IPS-20b (cell line): ENCODE results near the gene PRR33.
"Not testable (repeated sequence)": the region's sequence is repeated elsewhere in the genome, so short reads cannot be mapped to it uniquely, and the experiment has no call there.

ENCODE experiments used
- H3K27ac ChIP-seq: one replicate; pipeline ENCODE4 v1.5.1; 2013; ENCODE audit warnings: low read length
- H3K27me3 ChIP-seq: 2 replicates; pipeline ENCODE4 v1.6.1; 2013; ENCODE audit warnings: mild to moderate bottlenecking, low read length, inconsistent platforms; ENCODE audit not compliant: insufficient read depth
- H3K36me3 ChIP-seq: 2 replicates; pipeline ENCODE4 v1.6.1; 2013; ENCODE audit warnings: low read depth, mild to moderate bottlenecking, inconsistent platforms, low read length, moderate library complexity; ENCODE audit not compliant: insufficient read depth
- H3K4me1 ChIP-seq: 2 replicates; pipeline ENCODE4 v1.6.1; 2013; ENCODE audit warnings: mild to moderate bottlenecking, control low read depth, inconsistent platforms, low read length, moderate library complexity; ENCODE audit not compliant: insufficient read depth
- H3K4me3 ChIP-seq: 2 replicates; pipeline ENCODE4 v1.5.1; 2013; ENCODE audit warnings: mild to moderate bottlenecking, low read length, inconsistent platforms
- H3K9ac ChIP-seq: 2 replicates; pipeline ENCODE4 v1.6.1; 2013; ENCODE audit warnings: low read depth, mild to moderate bottlenecking, inconsistent platforms, low read length, moderate library complexity
- H3K9me3 ChIP-seq: 2 replicates; pipeline ENCODE4 v1.6.1; 2013; ENCODE audit warnings: mild to moderate bottlenecking, low read depth, low read length, inconsistent platforms; ENCODE audit not compliant: insufficient read depth

The PRR33 gene

DNA sequence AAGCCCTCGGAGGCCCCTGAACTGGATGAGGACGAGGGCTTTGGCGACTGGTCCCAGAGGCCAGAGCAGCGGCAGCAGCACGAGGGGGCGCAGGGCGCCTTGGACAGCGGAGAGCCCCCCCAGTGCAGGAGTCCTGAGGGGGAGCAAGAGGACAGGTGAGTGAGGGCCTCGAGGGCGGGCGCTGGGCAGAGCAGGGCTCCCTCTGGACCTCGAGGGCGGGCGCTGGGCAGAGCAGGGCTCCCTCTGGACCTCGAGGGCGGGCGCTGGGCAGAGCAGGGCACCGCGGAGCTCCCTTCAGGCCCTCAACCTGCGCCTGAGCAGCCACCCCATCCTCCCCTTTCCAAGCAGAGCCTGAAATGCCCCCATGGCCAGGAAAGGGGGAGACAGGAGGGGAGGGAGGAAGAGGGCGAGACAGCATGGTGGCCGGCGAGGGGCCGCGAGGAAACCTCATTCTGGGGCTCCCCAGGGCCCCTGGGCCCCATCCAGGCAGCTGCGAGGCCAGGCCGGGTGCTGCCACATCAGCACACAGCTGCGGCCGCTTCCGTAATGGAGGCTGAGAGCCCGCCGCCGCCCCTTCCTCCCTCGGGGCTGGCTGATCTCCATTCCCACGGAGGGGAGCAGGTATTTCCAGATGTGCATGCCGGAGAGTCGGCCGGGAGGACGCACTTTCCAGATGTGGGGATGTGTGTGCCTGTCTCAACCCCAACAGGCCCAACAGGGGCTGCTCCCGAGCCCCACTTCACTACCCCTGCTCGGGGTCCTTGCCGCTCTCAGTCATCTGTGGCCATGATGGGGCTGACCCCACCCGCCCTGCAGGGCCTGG, 10.0 kb downstream of the PRR33 start:
- Histone ChIP-seq H3K27ac (no peak overlapping the region), H3K4me3 (no peak overlapping the region), H3K36me3 (no peaks in the 10 kb centered on the region), H3K9me3 (no peaks in the 10 kb centered on the region), H3K9ac (no peak overlapping the region), H3K4me1 (no peaks in the 10 kb centered on the region), H3K27me3 (no peaks in the 10 kb centered on the region; the same call in 1 of the 2 replicates)

DNA sequence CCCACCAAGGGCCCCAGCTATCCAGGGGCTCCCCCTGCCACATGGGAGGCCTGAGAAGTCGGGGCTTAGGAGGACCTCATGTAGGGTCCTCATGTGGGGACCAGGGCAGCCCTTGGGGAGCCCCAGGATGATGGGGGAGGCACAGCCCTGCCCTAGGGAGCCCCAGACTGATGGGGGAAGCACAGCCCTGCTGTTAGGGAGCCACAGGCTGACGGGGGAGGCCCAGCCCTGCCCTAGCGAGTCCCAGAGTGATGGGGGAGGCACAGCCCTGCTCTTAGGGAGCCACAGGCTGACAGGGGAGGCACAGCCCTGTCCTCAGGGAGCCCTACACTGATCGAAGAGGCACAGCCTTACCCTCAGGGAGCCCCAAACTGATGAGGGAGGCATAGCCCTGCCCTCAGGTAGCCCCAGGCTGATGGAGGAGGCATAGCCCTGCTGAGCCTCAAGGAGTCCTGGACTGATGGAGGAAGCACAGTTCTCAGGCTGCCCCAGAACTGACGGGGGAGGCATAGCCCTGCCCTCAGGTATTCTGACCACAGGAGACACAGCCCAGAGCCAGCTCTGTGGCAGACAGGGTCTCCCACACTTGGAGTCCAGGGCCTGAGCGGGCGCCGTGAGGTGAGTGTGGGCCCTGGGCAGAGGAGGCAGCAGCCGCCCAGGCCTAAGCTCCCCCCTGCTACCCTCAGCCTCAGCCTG, 10.8 kb downstream of the PRR33 start:
- Histone ChIP-seq H3K4me3 (no peak overlapping the region), H3K36me3 (no peaks in the 10 kb centered on the region), H3K4me1 (no peaks in the 10 kb centered on the region), H3K9me3 (no peaks in the 10 kb centered on the region), H3K27me3 (no peaks in the 10 kb centered on the region; the same call in 1 of the 2 replicates), H3K27ac (no peak overlapping the region), H3K9ac (no peak overlapping the region)

DNA sequence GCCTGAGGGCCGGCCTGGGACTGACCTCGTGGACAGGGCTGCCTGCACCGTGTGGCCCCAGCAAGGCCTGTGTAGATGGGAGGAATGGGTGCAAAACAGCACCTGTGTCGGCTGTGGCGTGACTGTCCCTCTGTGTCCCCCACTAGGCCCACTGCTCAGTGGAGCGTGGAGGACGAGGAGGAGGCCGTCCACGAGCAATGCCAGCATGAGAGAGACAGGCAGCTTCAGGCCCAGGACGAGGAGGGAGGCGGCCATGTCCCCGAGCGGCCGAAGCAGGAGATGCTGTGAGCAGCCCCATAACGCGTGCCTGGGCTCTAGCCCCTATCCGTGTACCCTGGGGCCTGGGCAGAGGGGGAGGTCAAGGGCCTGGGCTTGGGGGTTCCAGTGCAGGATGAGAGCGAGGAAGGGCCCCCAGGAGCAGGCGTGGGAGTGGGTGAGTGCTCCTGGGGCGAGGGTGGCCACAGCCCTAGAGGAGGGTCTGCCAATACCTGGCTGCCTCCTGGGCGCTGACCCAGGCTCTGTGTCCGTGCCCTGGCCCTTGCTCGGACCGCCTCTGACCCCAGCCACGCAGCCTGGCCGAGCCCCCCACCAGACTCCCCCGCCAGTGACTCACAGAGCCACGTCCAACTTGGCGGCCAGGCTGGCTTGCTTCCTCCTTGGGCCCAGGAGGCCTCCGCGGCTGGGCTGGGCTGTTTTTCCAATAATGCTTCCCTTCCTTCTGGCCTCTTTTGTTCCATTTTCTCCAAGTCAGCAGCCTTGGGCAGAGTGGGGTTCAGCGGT, 11.6 kb downstream of the PRR33 start:
- H3K27ac ChIP-seq: no peak overlapping the region
- H3K36me3 ChIP-seq: no peaks in the 10 kb centered on the region
- H3K27me3 ChIP-seq: no peaks in the 10 kb centered on the region
- no peaks in the 10 kb centered on the region for H3K4me1 ChIP-seq
- H3K4me3 ChIP-seq: no peak overlapping the region
- no peaks in the 10 kb centered on the region for H3K9me3 ChIP-seq
- no peak overlapping the region for H3K9ac ChIP-seq

DNA sequence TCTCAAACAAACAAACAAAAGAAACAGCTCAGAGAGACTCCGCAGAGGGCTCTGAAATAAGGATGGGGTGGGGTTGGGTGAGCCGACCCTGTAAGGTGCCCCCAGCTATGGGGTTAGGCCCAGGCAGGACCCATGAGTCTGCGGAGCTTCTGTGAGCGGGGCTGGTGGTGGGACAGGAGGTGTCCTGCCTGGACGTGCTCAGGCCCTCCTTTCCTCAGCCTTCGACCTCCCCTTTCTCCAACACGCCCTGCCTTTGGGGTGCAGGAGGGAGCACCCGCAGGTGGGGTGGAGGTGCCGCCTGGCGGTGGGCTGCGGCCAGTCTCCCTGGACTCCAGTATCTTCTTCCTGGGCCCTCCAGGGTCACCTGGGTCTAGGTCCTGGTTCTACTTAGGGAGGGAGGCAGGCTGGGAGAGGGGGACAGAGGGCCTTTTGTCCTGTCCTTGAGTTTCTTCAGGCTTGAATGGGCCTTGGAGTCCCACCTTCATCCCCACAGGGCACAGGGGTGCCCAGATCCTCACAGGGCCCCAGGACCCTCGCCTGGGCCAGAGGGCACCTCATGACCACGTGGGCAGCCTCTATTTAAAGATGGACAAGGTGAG, 12.3 kb downstream of the PRR33 start:
- Histone ChIP-seq H3K9ac (no peak overlapping the region), H3K4me1 (no peaks in the 10 kb centered on the region), H3K27me3 (no peaks in the 10 kb centered on the region), H3K27ac (no peak overlapping the region), H3K36me3 (no peaks in the 10 kb centered on the region), H3K4me3 (no peak overlapping the region), H3K9me3 (no peaks in the 10 kb centered on the region)

DNA sequence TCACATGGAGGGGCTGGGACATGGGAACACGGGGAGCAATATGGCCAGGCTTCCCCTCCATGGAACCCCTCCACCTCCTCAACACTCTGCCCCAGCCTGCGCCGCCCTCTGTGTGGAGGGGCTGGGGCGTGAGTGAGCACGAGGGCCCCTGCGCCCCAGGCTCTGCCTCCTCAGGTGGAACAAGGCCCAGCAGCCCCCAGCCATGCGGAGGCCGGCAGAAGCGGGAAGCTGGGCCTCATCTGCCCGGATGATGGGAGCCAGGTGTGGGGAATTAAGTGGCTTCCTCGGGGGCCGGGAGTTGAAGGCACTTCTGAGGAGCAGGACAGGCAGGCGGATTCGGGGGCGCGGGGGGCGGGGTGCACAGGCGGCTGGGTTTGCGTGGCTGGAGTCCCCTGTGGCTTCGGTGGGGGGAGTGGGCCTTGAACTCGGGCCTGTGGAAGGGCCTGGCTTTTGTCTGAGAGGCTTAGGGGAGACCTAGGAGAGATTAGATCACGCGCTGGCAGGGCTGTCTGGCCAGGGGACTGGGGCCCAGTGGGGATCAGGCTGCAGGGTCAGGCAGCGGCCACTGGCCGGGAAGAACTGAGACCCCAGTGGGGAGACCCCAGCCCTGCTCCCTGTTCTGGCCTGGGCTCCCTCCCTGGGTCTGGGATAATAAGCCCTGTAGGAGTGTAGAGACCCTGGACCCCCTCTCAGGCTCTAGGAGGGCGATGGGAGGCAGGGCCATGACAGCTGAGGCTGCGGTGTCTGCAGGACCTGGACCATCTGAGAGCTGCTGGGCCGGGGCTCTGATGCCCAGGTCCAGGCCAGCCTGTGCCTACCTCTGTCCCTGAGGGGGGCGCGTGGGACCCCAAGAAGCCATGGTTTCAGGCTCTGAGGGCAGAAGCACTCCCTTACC, 13.3 kb downstream of the PRR33 start:
- H3K4me1 ChIP-seq: no peaks in the 10 kb centered on the region
- no peaks in the 10 kb centered on the region for H3K36me3 ChIP-seq
- no peak overlapping the region for H3K4me3 ChIP-seq
- no peak overlapping the region for H3K9ac ChIP-seq
- no peak overlapping the region for H3K27ac ChIP-seq
- H3K9me3 ChIP-seq: no peaks in the 10 kb centered on the region
- no peaks in the 10 kb centered on the region for H3K27me3 ChIP-seq

DNA sequence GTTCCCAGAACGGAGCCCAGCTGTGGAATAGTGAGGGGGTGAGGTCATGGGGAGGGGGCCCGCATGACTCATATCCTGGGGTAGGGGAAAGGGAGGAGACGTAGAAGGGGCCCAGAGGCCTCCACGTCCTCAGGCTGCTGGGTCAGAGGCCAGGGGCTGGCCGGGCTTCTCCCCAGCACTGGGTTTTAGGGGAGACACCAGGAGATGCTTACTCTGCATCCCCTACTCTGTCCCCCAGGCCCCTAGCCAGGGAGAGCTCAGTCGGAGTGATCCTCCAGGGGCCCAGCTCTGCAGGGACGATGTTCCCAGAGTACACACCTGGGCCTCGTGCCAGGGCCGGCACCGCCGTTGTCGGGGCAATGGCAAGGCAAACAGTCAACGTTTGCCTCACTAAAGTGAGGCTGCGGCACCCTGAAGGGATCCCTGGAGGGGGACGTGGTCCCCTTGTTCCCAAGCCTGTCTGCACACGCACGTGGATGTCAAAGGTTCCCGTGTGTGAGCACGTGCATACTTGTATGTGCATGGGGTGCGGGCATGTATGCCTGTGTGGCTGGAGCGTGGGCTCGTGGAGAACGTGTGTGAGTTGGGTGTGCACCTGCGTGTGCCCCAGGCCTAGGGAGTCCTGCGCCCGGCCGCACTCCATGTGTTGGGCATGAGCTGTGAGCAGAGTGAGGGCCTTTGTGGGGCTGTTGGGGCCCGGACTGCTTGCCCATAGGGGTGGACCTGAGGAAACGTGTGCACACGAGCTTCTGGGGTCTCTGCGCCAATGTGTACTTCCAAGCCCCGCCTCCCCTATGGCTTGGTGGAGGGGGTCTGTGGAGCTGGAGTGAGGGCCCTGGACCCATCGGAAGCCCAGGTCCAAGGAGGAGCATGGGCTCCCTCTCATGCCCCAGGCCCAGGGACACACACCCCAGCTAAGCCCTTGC, 14.2 kb downstream of the PRR33 start:
- Histone ChIP-seq H3K27ac (no peak overlapping the region), H3K4me3 (no peak overlapping the region), H3K9ac (no peak overlapping the region), H3K4me1 (no peaks in the 10 kb centered on the region), H3K9me3 (no peaks in the 10 kb centered on the region), H3K36me3 (no peaks in the 10 kb centered on the region), H3K27me3 (no peaks in the 10 kb centered on the region)

DNA sequence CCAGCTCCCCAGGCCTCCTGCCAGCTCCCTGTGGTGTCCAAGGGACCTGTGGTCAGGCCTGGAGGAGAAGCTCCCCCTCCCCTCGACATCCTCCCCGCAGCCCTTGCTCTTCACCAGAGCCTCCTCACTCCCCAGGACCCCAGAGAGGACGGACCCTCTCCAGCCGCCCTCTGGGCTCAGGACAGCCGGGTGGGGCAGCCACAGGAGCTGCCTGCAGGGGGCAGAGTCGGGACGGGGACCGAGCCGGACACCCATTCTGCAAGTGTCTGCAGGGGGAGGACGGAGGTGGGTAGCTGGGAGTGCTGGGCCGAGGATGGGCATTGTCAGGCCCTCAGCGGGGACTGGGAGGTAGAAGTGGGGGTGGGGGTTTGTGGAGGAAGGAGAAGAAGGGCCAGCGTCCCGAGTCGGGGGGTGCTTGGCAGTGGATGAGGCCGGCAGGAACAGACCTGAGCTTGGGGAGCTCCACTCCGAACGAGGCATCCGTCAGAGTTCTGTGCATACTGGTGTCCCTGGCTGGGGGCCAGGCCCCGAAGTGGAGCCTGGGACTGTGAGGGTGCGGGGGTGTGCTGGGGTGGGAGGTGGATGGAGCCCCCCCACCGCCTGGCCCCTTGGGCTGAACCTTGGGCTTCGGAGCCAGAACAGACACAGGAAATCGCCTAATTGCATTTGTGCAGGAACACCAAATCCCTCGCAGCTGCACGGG, 15.2 kb downstream of the PRR33 start:
- Histone ChIP-seq H3K9me3 (no peaks in the 10 kb centered on the region), H3K9ac (no peak overlapping the region), H3K27me3 (0 out of 2 replicates have a peak, but pooled peaks cover under 1% of the 10 kb centered on the region), H3K4me3 (no peak overlapping the region), H3K4me1 (no peaks in the 10 kb centered on the region), H3K36me3 (no peaks in the 10 kb centered on the region), H3K27ac (no peak overlapping the region)

DNA sequence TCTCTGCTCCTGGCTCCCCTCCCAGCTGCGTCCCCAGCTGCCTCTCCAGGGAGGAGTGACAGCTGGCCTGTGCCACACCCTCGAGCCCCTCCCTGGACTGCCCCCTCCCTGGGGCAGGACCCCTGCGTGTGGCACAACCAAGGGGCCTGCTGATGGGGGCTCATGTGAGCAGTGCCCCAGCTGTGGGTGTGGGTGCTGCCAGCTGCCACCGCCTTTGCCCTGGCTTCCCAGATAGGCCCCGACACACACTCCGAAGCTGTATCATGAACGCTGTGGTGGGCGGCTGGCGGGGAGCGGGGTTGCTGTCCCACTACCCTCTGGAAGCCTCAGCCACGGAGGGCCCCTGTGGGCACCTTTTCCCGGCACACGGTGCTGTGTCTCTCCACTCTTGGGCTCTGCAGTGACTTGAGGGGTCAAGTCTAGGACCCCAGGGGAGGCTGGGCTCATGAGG, 15.8 kb downstream of the PRR33 start:
- not testable (repeated sequence) for H3K4me3 ChIP-seq, H3K27me3 ChIP-seq, H3K9ac ChIP-seq, H3K36me3 ChIP-seq, H3K9me3 ChIP-seq, H3K27ac ChIP-seq, H3K4me1 ChIP-seq

DNA sequence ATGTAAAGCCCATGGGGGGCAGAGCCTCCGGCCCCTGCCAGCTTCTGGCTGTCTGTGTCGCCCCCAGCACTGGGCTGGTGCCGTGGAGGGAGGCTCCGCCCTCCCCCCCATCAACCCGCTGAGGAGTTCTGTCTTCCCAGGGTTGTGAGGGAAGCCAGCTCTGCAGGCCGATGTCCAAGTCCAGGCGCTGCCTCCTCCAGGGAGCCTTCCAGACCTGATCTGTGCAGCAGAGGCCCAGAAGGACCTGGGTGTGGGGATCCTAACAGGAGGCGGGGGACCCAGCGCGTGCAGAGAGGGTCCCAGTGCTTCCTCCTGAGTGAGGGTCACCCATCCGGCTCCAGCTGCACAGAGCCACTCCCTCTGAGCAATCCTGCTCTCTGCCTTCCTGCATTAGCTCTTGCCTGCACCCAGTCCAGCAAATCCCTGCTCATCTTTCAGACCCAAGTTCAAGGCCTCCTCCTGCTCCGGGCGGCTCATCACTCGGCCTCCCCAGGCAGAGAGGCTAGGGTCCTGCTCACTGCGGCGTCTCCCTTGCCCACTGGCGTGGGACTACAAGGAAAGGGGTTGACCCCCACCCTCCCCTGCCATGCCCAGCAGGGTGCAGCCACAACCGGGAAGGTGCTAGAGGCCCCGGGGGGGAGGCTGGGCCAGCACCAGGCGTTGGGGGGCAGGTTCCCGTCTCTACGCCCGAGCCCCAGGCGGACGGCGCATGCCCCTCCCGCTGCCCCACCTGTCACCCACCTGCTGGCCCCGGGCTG, 16.4 kb downstream of the PRR33 start:
- Histone ChIP-seq H3K27ac (no peak overlapping the region), H3K4me3 (no peak overlapping the region), H3K27me3 (peaks cover 12% of the 10 kb centered on the region), H3K9ac (no peak overlapping the region), H3K4me1 (no peaks in the 10 kb centered on the region), H3K36me3 (no peaks in the 10 kb centered on the region), H3K9me3 (no peaks in the 10 kb centered on the region)
